Liver (tissue), 9 donors: ENCODE measurements around the gene ZNF614. TPM values are rescaled to one million over a fixed set of nuclear protein-coding genes. Genes with fewer than 3 reads are reported as not detected.
A peak's percentile ranks its signal among the peaks of the same experiment; 100 is the strongest.

Experiments used
- DNase-seq: peaks from one replicate; pipeline ENCODE4 v3.0.0-alpha.2; 2017; ENCODE audit warnings: low spot score
- H3K27ac ChIP-seq, 2 donors: one replicate each; pipeline ENCODE4 v1.7.0; 2013; ENCODE audit warnings: inconsistent platforms in 2 of 2, low read length in 2 of 2, control low read depth in 1 of 2, low read depth in 1 of 2, mild to moderate bottlenecking in 1 of 2
- H3K27me3 ChIP-seq, 4 donors: one replicate each; pipeline versions ENCODE4 v1.6.1 to v1.7.0; 2013; ENCODE audit warnings: low read length in 3 of 4, inconsistent platforms in 1 of 4, mild to moderate bottlenecking in 1 of 4, moderate library complexity in 1 of 4; ENCODE audit not compliant: control insufficient read depth in 4 of 4, insufficient read depth in 4 of 4
- H3K36me3 ChIP-seq, 4 donors: one replicate each; pipeline versions ENCODE4 v1.6.1 to v1.7.0; 2013; ENCODE audit warnings: low read length in 3 of 4, mild to moderate bottlenecking in 3 of 4, low read depth in 1 of 4, moderate library complexity in 1 of 4; ENCODE audit not compliant: control insufficient read depth in 4 of 4, insufficient read depth in 3 of 4
- H3K4me1 ChIP-seq, 4 donors: one replicate each; pipeline versions ENCODE4 v1.6.1 to v1.7.0; 2013; ENCODE audit warnings: low read length in 3 of 4, mild to moderate bottlenecking in 3 of 4, moderate library complexity in 1 of 4; ENCODE audit not compliant: control insufficient read depth in 4 of 4, insufficient read depth in 4 of 4
- H3K4me3 ChIP-seq, 3 donors: one replicate each; pipeline versions ENCODE4 v1.6.1 to v1.7.0; 2013; ENCODE audit warnings: low read length in 3 of 3, control low read depth in 1 of 3, low read depth in 1 of 3, mild to moderate bottlenecking in 1 of 3
- H3K9ac ChIP-seq, 2 donors: one replicate each; pipeline ENCODE4 v1.7.0; 2013; ENCODE audit warnings: low read length in 2 of 2, mild to moderate bottlenecking in 2 of 2, moderate library complexity in 2 of 2, control low read depth in 1 of 2, low read depth in 1 of 2
- H3K9me3 ChIP-seq, 4 donors: one replicate each; pipeline versions ENCODE4 v1.6.1 to v1.7.0; 2013; ENCODE audit warnings: low read length in 3 of 4; ENCODE audit not compliant: control insufficient read depth in 4 of 4
- ATF3 ChIP-seq: IDR thresholded peaks from 2 replicates; pipeline ENCODE4 v1.6.1; 2016; ENCODE audit warnings: antibody characterized with exemption
- CTCF ChIP-seq: fragments of 150-350 bp; IDR thresholded peaks from 2 replicates; pipeline ENCODE4 v1.5.1; 2017; ENCODE audit warnings: improper control_type of control experiment, low read depth, low read length; ENCODE audit not compliant: missing input control
- FOXA1 ChIP-seq: IDR thresholded peaks from 2 replicates; pipeline ENCODE4 v1.6.1; 2016; ENCODE audit warnings: antibody characterized with exemption
- FOXA2 ChIP-seq: IDR thresholded peaks from 2 replicates; pipeline ENCODE4 v1.6.1; 2016; ENCODE audit warnings: antibody characterized with exemption
- GABPA ChIP-seq, 2 donors: IDR thresholded peaks in 1 of 2; conservative IDR thresholded peaks in 1 of 2; 2 replicates each; pipeline ENCODE4 v1.6.1; 2016; ENCODE audit warnings: antibody characterized with exemption in 2 of 2, mild to moderate bottlenecking in 1 of 2, moderate library complexity in 1 of 2
- HNF4A ChIP-seq, 2 donors: conservative IDR thresholded peaks; 2 replicates each; pipeline ENCODE4 v1.6.1; 2016; ENCODE audit warnings: antibody characterized with exemption in 2 of 2, mild to moderate bottlenecking in 2 of 2
- MAX ChIP-seq: IDR thresholded peaks from 2 replicates; pipeline ENCODE4 v1.6.1; 2016; ENCODE audit warnings: antibody characterized with exemption
- RAD21 ChIP-seq, 2 donors: IDR thresholded peaks; 2 replicates each; pipeline ENCODE4 v1.6.1; 2016; ENCODE audit warnings: antibody characterized with exemption in 2 of 2, mild to moderate bottlenecking in 2 of 2
- RXRA ChIP-seq, 2 donors: IDR thresholded peaks; 2 replicates each; pipeline ENCODE4 v1.6.1; 2017 to 2018; ENCODE audit warnings: antibody characterized with exemption in 2 of 2, mild to moderate bottlenecking in 1 of 2
- WGBS: extraction: QIAGEN DNeasy Blood & Tissue Kit; methylation state at CpG from one replicate; pipeline ENCODE4 v1.1.7; 2013; 5-methylcytosine and 5-hydroxymethylcytosine counted together
- polyA plus RNA-seq, 2 donors: library from polyadenylated mRNA; stranded (reverse) in 1 of 2; unstranded in 1 of 2; fragments of 200-250 nt in 1 of 2; fragments of >200 nt in 1 of 2; fragmentation: Nextera tagmentation in 1 of 2; extraction: Ambion mirVana in 1 of 2; gene quantifications; one replicate each; pipeline versions ENCODE4 v1.2.1 to v1.2.3, GENCODE V29; 2013 to 2015
- total RNA-seq, 2 donors: library from RNA; depleted of rRNA; stranded (reverse); fragments of >200 nt; gene quantifications; one replicate each; pipeline ENCODE4 v1.2.3, GENCODE V29; 2014
- donor health status: healthy.
- donor health status: healthy.
- donor health status: healthy.
- donor health status: healthy.
- donor health status: healthy.

The ZNF614 gene
- total and polyA plus RNA-seq, 4 donors = 1.1 to 4.7 (median 1.7) TPM

GRCh38 chr19:51970718-51971117, 57.5 kb downstream of the ZNF614 start:
- Histone ChIP-seq H3K4me1 (no peaks in the 10 kb centered on the region), H3K9me3 (peaks cover 63 to 98% (median 67%) of the 10 kb centered on the region in 4 donors), H3K9ac (no peak overlapping the region), H3K27me3 (no peaks in the 10 kb centered on the region), H3K27ac (no peak overlapping the region), H3K4me3 (peak overlapping the region in 2 of 3 donors; percentile 43 to 57), H3K36me3 (peaks cover 40 to 88% (median 84%) of the 10 kb centered on the region in 4 donors)
- no peak for TF ChIP-seq MAX
- no peak for DNase-seq
- WGBS = 94% methylated on average over 1 of the region's 1 CpG

- Histone ChIP-seq H3K4me1 (no peaks in the 10 kb centered on the region), H3K9me3 (peaks cover 66 to 91% (median 75%) of the 10 kb centered on the region in 4 donors), H3K36me3 (peaks cover 30 to 70% (median 57%) of the 10 kb centered on the region in 4 donors), H3K9ac (no peak overlapping the region), H3K4me3 (peak overlapping the region in 2 of 3 donors; percentile 62 to 70), H3K27me3 (no peaks in the 10 kb centered on the region), H3K27ac (no peak overlapping the region)
- TF ChIP-seq ATF3 = no peak
- TF ChIP-seq CTCF = no peak
- no peak for TF ChIP-seq RXRA (IDR thresholded peaks at IDR 0.05)
- TF ChIP-seq HNF4A (conservative IDR thresholded peaks at IDR 0.05) = no peak
- no peak for TF ChIP-seq MAX
- no peak for TF ChIP-seq FOXA1
- TF ChIP-seq FOXA2 = no peak
- no peak for TF ChIP-seq GABPA (IDR thresholded peaks at IDR 0.05 in 1 of 2, conservative IDR thresholded peaks at IDR 0.05 in 1 of 2)
- TF ChIP-seq RAD21 (IDR thresholded peaks at IDR 0.05) = no peak
- 97% methylated on average over 5 of the region's 5 CpGs for WGBS
- DNase-seq = no peak
Measured at GRCh38 chr19:51965583-51965982, 62.6 kb downstream of the ZNF614 start.

Other genes starting within 250 kb of the ZNF614 start
- gene FPR3, start 233.2 kb downstream of the ZNF614 start, total RNA-seq = 1 to 10 TPM; 3.6 to 7.8 TPM
- 1 to 10 TPM; 1.0 to 4.5 TPM for gene FPR3, start 233.2 kb downstream of the ZNF614 start, polyA plus RNA-seq
- gene ZNF577, start 140.4 kb downstream of the ZNF614 start, total RNA-seq = 1 to 10 TPM; 3.1 to 5.4 TPM
- 1 to 10 TPM; 2.0 to 2.6 TPM for gene ZNF577, start 140.4 kb downstream of the ZNF614 start, polyA plus RNA-seq
- 1 to 10 TPM; 4.2 to 5.0 TPM for gene ZNF649, start 123.4 kb downstream of the ZNF614 start, total RNA-seq
- 1 to 10 TPM in 1 of 2 donors, under 1 TPM in 1; 0.83 to 1.9 TPM for gene ZNF649, start 123.4 kb downstream of the ZNF614 start, polyA plus RNA-seq
- gene ZNF613, start 100.9 kb downstream of the ZNF614 start, total RNA-seq = 1 to 10 TPM; 2.6 to 2.8 TPM
- 1 to 10 TPM; 1.1 to 1.3 TPM for gene ZNF613, start 100.9 kb downstream of the ZNF614 start, polyA plus RNA-seq
- 1 to 10 TPM; 3.7 to 4.9 TPM for gene ZNF350, start 41.5 kb downstream of the ZNF614 start, total RNA-seq
- gene ZNF350, start 41.5 kb downstream of the ZNF614 start, polyA plus RNA-seq = 1 to 10 TPM; 2.1 to 3.6 TPM
- 1 to 10 TPM; 3.6 to 6.2 TPM for gene ZNF615, start 20.2 kb downstream of the ZNF614 start, total RNA-seq
- 1 to 10 TPM; 1.7 to 2.1 TPM for gene ZNF615, start 20.2 kb downstream of the ZNF614 start, polyA plus RNA-seq
- gene ZNF432, start 20.5 kb upstream of the ZNF614 start, total RNA-seq = 1 to 10 TPM; 2.8 to 4.8 TPM
- gene ZNF432, start 20.5 kb upstream of the ZNF614 start, polyA plus RNA-seq = under 1 TPM; 0.83 to 0.99 TPM
- gene ZNF841, start 67.4 kb upstream of the ZNF614 start, total RNA-seq = 10 to 100 TPM in 1 of 2 donors, 1 to 10 TPM in 1; 5.9 to 11.1 TPM
- gene ZNF841, start 67.4 kb upstream of the ZNF614 start, polyA plus RNA-seq = 1 to 10 TPM in 1 of 2 donors, under 1 TPM in 1; 0.86 to 2.5 TPM
- gene ZNF616, start 111.6 kb upstream of the ZNF614 start, total RNA-seq = 1 to 10 TPM; 4.1 TPM
- gene ZNF616, start 111.6 kb upstream of the ZNF614 start, polyA plus RNA-seq = 1 to 10 TPM; 1.5 to 3.0 TPM
- 1 to 10 TPM; 1.9 to 3.1 TPM for gene ZNF836, start 143.2 kb upstream of the ZNF614 start, total RNA-seq
- 1 to 10 TPM in 1 of 2 donors, under 1 TPM in 1; 0.85 to 1.7 TPM for gene ZNF836, start 143.2 kb upstream of the ZNF614 start, polyA plus RNA-seq
- 10 to 100 TPM; 33.6 to 58.1 TPM for gene PPP2R1A, start 161.7 kb upstream of the ZNF614 start, total RNA-seq
- 10 to 100 TPM; 61.6 TPM for gene PPP2R1A, start 161.7 kb upstream of the ZNF614 start, polyA plus RNA-seq
- 1 to 10 TPM; 4.0 to 4.9 TPM for gene ZNF766, start 241.2 kb upstream of the ZNF614 start, total RNA-seq
- 1 to 10 TPM; 1.6 to 3.5 TPM for gene ZNF766, start 241.2 kb upstream of the ZNF614 start, polyA plus RNA-seq